GM19043 (cell line): ENCODE data around the gene VIPR2.

Experiments used
- ATAC-seq: cut with Tn5 transposase; IDR thresholded peaks from one replicate; pipeline ENCODE4 v1.9.1; 2021; ENCODE audit warnings: low read depth; ENCODE audit not compliant: unreplicated experiment

Gene VIPR2

DNA sequence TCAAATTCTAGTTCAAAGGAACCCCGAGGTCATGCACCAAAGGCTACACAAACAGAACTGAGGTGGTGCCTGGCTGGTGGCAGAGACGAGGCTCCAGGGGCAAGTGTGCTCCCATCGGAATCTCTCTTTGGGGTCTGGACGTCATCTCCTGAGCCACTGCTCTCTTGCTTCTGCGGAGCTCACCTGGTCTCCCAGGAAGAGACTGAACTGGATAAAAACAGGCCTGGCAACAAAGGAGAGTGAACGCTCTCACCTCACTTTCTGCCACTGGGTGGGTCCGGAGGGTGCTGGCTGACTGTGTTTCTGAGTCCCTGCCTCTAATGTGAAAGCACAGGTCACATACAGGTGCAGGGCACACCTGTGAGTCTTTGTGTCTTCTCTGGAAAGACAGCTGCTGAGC is 22.4 kb downstream of the VIPR2 start:
- ATAC-seq = no peak

DNA sequence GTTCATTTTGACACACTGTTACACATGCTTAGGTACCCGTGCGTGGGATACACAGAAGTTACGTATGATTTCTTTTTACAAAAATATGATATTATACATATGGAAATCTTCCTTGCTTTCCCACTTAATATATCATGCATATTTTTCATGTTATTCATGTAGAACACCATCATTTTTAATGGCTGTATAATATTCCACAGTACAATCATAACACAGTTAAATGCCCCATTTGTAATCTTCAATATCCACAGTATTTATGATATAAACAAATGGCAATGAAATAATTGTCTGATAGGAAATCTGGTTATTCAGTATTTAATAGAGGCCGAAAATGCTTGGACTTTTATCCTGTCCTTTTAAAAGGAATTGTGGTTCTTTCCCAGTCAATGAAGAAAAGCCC is 23.2 kb downstream of the VIPR2 start:
- no peak for ATAC-seq

DNA sequence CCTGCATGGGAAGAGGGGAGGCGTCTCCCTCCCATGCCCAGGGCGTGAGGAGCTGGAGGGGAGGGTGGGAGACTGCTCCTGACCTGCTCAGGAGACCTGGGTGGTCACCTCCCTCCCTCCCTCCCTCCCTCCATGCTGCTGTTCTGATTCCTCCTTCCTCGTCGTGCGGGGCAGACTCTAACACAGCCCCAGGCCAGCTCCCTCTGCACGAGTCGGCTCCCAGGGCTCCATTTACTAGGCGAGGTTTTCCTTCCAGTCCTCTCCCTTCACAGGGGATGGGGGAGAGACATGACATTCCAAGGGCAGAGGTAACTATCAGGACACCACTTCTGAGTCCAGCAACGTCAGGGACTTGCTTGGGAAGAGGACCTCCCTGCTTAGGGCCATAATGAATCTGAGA is 23.6 kb downstream of the VIPR2 start:
- no peak for ATAC-seq

DNA sequence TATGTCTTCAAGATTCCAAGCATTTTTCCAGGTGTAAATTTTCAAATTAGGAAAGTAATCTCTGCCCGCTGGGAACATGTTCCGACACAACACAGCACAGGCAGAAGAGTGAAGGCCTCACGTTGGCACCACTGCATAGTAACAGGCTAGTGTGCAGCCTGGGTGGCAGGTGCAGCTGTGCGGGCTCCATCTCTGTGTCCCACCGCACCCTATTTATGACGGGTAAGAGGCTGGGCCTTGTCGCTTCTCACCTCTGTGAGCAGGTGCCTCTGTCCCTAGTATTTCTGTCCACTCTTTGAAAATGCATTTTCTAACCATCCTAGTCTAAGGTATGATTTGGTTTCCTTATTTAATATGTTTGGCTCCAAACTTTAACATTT is 24.1 kb downstream of the VIPR2 start:
- ATAC-seq = no peak

DNA sequence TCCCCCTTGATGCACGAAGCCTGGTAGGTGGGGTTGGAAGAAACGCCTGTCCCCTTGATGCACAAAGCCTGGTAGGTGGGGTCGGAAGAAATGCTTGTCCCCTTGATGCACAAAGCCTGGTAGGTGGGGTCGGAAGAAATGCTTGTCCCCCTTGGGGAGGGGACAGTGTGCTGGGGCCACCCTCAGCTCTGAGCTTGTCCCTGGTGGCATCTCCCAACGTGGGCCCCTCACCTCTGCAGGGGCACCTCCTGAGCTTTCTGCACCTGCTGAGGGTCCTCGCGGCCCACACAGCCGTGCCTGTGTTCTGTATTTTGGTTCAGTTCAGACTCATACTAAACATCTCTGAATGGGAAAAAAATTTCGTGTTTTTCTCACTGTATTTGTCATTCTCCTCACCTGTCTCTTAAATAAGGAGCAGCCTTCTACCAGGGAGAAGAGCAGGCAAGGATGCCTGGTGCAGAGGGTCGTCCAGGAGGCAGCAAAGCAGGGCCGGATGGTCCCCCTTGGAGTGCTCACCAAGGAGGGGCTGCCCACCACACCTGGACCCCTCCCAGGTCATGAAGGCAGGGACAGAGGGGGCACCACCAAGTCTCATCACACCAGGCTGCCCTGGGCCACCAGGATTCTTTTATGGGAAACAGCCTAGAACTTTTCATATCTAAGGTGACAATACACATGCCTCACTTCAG is 24.7 kb downstream of the VIPR2 start:
- no peak for ATAC-seq

DNA sequence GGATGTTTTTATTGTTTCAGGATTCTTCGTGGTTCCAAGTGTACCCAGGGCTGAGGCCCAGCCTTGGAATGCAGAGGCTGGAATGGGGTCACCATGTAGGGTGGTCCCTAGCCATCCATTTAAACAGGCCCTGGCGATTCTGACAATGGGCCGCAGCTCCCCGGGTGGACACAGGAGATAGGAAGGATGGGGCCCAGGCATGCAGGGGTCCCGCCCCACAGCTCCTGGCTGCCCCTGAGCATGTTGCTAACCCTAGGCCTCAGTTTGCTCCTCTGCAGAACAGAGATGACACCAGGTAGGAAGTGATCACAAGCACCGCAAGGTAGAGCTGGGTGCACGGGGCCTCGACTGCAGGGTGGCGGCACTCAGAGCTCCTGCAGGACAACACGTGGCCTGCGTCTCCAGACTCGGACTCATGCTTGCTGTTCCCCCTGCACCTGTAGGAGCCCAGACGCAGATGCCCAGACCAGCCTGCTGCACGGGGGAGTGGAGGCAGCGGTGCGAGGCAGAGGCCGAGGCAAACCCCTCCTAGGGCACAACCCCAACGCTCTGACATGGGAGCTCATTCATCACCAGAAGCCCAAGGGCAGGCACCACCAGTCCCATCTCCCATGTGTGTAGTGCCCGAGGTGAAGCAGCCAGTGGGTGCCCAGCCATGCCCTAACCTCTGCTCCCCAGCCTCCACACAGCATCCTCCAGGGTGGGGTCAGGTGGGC is 25.5 kb downstream of the VIPR2 start:
- ATAC-seq = no peak

DNA sequence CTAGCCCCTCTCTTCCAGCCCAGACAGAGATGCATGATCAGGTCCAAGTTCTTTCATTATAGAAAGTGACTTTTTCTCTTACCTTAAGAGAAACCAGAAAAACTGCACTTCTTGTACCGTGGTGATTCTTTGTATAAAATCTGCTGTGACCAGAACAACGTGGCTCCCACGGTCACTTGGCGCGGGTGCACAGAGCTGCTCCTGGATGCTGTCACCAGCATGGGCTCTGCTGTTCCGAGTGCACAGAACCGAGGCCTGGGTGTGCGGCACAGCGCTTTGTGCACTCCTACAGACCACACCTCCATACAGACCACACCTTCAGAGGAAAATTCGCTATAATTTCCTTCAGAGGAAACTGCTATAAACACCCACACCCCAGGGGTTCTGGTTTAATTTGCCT is 26.0 kb downstream of the VIPR2 start:
- ATAC-seq = no peak

DNA sequence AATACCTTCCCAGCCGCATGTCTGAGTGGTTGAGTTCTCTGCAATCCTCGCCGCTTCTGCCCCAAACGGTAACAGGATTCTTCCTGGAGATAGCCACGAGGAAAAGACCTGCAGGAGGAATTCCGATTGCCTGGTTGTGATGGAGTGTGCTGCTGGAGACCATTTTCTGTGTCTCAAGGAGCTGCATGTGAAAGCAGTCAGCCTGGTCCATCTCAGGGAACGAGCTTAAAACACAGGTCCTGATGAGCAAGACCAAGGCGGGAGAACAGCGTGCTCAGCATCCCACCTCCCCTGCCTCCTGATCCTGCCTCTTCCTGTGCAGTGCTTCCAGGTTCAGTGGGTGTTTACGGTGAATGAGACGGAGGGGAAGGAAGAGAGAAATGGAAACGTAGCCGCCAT is 26.5 kb downstream of the VIPR2 start:
- ATAC-seq = no peak

DNA sequence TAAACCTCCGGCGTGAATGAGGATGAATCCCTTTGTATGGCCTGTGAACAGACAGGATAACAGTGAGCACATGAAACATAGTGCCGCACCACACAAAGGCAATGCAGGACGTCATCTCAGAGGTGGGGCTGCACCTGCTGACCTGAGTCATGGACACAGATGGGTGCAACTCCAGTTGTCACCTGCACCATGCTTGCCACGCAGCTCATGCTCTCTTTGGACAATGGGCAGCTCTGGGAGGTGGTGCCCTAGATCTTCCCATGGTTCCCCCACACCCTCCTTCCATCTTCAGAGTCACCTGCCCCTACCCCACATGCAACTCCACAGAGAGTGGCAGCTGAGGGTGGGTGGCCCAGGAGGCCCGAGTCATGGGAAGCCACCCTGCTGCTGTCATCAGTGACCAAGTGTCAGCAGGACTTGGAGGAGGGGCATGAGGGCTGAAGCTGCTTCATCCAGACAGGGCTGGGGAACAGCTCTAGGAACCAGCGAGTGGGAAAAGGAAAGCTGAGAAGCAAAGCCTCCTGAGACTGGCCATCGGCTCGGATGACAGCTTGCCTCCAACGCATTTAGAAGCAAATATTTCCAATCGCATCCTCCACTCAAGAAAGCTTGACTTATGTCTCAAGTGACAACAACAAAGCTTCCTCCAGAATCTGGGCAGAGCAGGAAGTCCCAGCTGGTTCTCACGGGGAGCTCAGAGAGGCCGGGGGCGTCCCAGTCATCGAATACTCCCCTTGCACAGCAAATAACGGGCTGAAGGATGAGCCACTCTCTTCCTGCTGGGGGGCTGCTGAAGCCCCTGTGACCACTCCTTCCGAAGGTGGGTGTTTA is 27.1 kb downstream of the VIPR2 start:
- no peak for ATAC-seq

DNA sequence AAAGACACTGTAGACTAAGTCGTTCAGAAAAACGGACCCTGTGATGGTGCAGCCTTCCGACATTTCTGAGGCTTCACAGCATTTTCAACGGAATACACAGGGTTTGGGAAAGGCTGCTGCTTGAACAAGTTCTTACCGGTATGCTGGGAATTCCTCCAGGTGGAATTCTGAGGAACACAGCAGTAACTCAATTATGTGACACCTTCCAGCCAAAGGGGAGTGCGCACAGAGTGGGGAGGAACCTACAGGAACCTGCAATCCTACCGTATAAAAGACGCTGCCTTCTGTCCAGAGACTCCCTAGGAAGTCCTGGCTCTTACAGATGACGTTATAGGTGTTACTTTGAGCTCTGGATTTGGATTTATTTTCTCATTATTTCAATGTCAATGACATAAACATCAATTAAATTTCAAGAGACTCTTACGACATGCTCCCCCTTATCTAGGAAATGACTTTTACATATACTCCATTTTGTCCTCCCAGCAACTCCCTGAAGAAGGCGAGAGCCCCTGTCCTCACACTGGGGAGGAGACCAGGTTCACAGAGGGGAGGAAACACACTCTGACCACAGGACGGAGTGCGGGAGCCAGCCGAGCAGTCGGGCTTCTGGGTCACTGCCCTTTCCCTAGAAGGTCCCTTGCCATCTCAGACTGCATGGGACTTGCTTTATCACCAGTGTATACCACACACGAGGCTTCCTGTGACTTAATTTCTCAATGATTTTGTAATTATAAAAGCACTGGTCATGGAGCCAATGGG is 27.9 kb downstream of the VIPR2 start:
- ATAC-seq = no peak

DNA sequence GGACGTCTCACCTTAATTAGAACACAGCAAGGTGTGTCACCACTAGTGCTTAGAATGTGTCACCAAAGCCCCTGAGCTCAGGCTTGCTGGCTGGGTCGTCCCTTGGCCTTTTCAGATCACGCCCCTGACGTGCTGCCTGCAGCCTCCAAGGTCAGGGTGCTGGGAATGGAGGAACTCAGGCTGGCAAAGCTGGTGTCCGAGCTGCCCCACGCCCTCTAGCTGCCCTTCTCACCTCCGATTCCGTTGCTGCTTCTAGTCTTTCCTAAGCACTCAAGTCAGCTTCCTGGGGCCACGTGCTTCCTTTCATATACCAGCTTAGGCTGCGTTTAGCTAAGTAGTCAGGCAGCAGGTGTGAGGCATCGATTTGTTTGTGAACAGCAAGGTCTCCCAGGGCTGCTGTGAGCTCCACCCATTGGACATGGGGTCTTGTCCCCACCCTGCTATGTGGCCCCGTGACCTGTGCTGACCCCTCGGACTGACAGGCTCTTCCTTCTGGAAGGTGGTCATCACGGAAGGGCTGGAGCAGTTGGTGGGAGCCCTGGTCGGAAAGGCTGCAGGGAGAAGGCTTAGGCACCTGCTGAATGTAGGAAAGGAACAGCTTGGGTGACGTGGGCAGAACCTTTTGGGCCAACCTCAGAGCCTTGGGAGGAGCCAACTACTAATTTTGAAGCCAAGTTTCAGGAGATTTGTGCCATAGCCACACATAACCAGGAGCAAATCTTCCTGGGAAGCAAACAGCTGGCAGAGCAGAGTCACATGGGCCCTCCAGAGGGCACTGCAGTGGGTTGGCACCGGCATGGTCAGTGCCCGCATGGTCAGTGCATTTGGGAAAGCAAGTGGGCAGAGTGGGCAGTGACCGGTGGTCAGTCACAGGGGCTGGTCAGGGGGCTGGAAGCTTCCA is 28.8 kb downstream of the VIPR2 start:
- no peak for ATAC-seq

DNA sequence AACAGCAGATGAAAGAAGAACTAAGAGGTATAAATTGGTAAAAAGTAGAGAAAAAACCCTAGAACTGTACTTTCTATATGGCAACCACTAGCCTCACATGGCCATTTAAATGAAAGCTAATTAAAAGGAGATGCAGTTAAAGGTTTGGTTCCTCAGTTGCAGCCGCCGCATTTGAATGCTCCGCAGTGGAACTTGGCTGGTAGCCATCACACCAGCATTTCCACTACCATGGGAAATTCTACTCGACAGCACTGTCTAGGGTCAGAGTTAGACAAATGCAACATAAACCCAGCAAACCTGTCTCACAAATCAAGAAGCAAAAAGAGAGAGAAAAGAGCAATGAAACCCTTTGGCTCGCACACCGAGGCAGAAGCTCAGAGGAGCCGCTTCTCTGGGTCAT is 29.7 kb downstream of the VIPR2 start:
- no peak for ATAC-seq

DNA sequence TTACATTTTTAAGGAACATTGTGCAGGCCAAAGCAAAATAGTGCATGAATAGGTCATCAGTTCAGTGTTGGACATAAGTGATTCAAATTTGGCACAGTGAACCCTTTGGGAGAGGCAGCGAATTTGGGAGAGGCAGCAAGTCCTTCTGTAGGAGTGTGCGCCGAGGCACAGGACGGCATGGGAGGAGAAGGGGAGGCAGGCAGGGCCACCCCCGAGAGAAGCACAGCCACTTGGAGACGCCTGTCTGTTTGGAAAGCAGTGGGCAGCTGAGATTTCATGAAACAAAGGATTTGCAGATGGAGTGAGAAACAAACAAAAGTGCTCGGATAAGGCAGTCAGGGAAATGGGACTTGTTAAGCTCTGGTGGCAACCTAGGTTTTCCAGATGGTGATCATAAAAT is 30.6 kb downstream of the VIPR2 start:
- ATAC-seq = no peak

DNA sequence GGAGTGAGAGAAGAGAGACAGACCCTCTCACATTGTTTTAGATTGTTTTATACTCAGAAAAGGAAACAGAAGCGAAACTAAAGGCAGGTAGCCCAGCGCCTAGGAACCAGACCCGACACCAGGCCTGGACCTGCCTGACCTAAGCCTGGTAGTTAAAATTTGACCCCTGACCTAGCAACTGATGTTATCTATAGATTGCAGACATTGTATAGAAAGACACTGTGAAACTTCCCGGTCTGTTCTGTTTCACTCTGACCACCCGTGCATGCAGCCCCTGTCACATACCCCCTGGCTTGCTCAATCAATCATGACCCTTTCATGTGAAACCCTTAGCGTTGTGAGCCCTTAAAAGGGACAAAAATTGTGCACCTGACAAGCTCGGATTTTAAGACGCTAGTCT is 31.6 kb downstream of the VIPR2 start:
- no peak for ATAC-seq

DNA sequence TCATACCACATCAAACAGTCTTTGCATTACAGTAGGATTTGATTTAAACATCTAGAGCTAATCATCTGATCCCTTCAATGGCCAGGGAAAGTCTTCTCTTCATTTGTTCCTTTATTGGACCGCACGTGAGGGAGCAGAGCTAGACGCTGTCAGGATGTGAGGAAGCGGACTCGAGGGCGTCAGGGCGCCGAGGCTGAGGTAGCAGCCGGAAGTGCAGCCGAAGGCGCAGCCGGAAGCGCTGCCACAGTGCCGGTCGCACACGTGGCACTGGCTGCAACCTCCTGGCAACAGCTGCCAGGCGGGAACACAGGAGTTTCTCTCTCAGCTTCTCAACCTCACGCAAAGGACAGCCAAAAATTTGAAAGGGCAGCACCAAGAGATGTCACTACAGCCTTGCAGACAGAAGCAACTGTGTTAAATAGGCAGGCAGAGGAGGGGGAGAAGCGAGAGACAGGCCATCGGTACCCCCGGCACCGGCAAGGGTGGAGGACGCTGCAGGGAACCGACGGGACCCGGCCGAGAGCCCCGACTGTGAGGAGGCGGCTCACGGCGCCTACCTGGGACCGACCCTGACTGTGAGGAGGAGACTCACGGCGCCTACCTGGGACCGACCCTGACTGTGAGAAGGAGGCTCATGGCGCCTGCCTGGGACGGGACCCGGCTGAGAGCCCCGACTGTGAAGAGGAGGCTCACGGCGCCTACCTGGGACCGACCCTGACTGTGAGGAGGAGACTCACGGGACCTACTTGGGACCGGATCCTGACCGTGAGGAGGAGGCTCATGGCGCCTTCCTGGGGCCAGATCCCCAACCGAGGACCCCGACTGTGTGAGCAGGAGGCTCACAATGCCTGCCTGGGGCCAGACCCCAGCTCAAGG is 32.3 kb downstream of the VIPR2 start:
- ATAC-seq = no peak

DNA sequence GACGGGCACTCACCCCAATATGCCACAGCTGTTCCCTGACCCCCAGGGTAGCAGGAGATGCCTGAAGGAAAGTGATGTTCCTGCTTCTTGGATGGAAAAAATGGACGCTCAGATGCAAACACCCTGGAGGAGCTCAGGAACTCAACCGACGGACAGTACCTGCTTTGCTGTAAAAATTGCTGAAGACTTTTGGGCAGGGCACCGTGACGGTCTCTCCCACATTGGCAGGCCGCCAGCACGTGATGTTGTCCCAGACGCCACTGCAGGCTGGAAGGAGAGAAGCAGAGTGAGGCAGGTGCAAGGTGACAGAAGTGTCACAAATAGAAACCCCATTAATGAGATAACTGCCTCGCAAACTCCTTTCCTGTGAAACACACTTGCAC is 35.0 kb downstream of the VIPR2 start:
- no peak for ATAC-seq

DNA sequence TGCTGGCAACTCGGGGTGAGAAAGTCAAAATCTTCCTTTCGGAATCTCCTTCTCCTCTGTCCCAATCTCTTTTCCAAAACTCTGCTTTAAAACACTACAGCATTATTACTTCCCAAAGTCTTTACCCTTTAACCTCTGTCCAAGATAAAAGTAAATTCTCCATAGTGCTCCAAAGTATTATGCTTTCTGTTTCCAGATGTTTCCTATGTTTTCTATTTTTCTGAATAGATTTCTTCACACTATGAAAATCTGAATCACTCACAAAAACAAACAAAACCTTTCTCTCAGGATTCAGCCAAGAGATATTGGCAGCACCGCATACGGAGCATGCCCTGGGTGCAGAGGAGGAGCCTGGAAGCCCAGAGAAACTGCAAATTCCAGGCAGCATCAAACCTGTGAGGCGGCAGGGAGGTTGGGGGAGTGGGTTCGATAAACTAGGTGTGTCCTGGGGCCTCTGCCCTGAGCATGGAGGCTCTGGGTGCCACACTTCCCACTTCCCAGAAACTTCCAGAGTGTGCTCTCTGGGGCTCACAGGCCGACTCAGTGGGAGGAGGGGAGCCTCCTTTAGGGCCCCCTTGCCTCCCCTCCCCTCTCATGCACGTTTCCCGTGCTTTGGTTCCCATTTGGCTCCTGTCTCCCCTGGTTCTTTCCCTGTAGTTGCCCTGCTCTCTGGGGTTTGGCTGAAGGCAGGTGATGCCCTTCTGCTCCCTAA is 35.6 kb downstream of the VIPR2 start:
- ATAC-seq = no peak

DNA sequence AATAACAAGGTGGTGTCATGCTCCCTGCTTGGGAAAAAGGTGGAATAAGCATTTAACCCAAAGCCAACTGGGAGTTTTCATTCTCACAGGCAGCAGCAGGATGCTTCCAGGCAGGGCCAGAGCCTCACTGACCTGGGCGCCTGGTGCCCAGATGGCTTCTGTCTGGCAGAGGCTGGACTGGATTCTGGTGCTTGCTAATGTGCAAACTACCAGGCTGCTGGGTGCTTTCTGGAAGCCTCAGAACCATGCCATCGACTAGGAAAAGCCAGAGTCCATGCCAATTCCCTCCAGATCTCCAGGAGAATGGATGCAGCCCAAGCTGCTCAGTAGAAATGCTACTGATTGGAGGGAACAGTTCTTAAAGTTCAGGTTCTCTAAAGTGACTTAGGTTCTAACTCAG is 36.2 kb downstream of the VIPR2 start:
- ATAC-seq = no peak
